ENCODE results near the gene LRP11. TPM values are rescaled to one million over a fixed set of nuclear protein-coding genes. Genes with fewer than 3 reads are reported as not detected.

The LRP11 gene
- total RNA-seq, 2 experiments from 2014 or later: 5.1 TPM

GRCh38 chr6:149777624-149778023, 86.5 kb downstream of the LRP11 start:
- H3K27me3 Mint-ChIP-seq: no peaks in the 10 kb centered on the region
- H3K4me1 Mint-ChIP-seq: no peaks in the 10 kb centered on the region
- H3K27ac Mint-ChIP-seq: no peak overlapping the region
- no peak overlapping the region for H3K4me3 Mint-ChIP-seq
- DNase-seq: no peak
- no peaks in the 10 kb centered on the region for H3K9me3 Mint-ChIP-seq (ENCODE audit: low read depth)
- ATAC-seq: no peak
- CTCF ChIA-PET: interaction anchor here (0.6 kb wide), 1 partner anchor 618 kb away, joined by 3 read pairs; no protein-coding TSS in a partner anchor
- H3K36me3 Mint-ChIP-seq (ENCODE audit: low read depth): peaks cover 17% of the 10 kb centered on the region
- POLR2A ChIA-PET: no interaction called here
- intact Hi-C loops (cut with DNase I, micrococcal nuclease): loop anchor here in 1 of 2 experiments (5.0 kb wide), 1 partner anchor 35 kb away; no protein-coding TSS in a partner anchor

GRCh38 chr6:149771925-149772324, 92.2 kb downstream of the LRP11 start:
- Mint-ChIP-seq H3K4me1 (peaks cover 4% of the 10 kb centered on the region), H3K27me3 (no peaks in the 10 kb centered on the region), H3K36me3 (ENCODE audit: low read depth) (peaks cover 26% of the 10 kb centered on the region), H3K9me3 (ENCODE audit: low read depth) (no peaks in the 10 kb centered on the region), H3K27ac (no peak overlapping the region), H3K4me3 (no peak overlapping the region)
- CTCF ChIA-PET: interaction anchor here (1.0 kb wide), 1 partner anchor 28 kb away, joined by 3 read pairs; no protein-coding TSS in a partner anchor
- DNase-seq (no peak), ATAC-seq (no peak)
- POLR2A ChIA-PET: no interaction called here
- intact Hi-C loops (cut with DNase I, micrococcal nuclease): no loop called here

GRCh38 chr6:149771185-149771584, 93.0 kb downstream of the LRP11 start:
- peaks cover under 1% of the 10 kb centered on the region for H3K9me3 Mint-ChIP-seq (ENCODE audit: low read depth)
- H3K36me3 Mint-ChIP-seq (ENCODE audit: low read depth): peaks cover 33% of the 10 kb centered on the region
- intact Hi-C loops (cut with DNase I, micrococcal nuclease): no loop called here
- H3K27me3 Mint-ChIP-seq: no peaks in the 10 kb centered on the region
- DNase-seq: no peak
- no peak for ATAC-seq
- H3K4me3 Mint-ChIP-seq: no peak overlapping the region
- H3K27ac Mint-ChIP-seq: no peak overlapping the region
- POLR2A ChIA-PET: no interaction called here
- CTCF ChIA-PET: no interaction called here
- peaks cover 4% of the 10 kb centered on the region for H3K4me1 Mint-ChIP-seq

- Mint-ChIP-seq H3K27me3 (no peaks in the 10 kb centered on the region), H3K4me1 (peaks cover 4% of the 10 kb centered on the region), H3K4me3 (no peak overlapping the region), H3K27ac (no peak overlapping the region), H3K36me3 (ENCODE audit: low read depth) (peaks cover 37% of the 10 kb centered on the region), H3K9me3 (ENCODE audit: low read depth) (peaks cover 5% of the 10 kb centered on the region)
- ATAC-seq (no peak), DNase-seq (no peak)
- intact Hi-C loops (cut with DNase I, micrococcal nuclease): no loop called here
- ChIA-PET POLR2A (no interaction called here), CTCF (interaction anchor here (0.6 kb wide), 1 partner anchor 1300 kb away, joined by 4 read pairs; no protein-coding TSS in a partner anchor)
Measured at GRCh38 chr6:149769676-149770075, 94.5 kb downstream of the LRP11 start.

Other genes with a start within 250 kb of the LRP11 start
- 10 to 100 TPM; 18.1 to 21.6 TPM for gene KATNA1, start 215.6 kb downstream of the LRP11 start, total RNA-seq
- gene LATS1, start 146.3 kb downstream of the LRP11 start, total RNA-seq: 10 to 100 TPM; 21.2 to 23.5 TPM
- 10 to 100 TPM; 80.5 to 89.4 TPM for gene NUP43, start 117.8 kb downstream of the LRP11 start, total RNA-seq
- 10 to 100 TPM; 90.1 to 91.3 TPM for gene PCMT1, start 114.6 kb downstream of the LRP11 start, total RNA-seq
- not detected for gene RAET1E, start 33.8 kb upstream of the LRP11 start, total RNA-seq
- not detected for gene RAET1G, start 58.8 kb upstream of the LRP11 start, total RNA-seq
- under 1 TPM; 0.32 to 0.43 TPM for gene ULBP2, start 77.7 kb upstream of the LRP11 start, total RNA-seq
- 1 to 10 TPM; 2.7 to 5.0 TPM for gene ULBP1, start 99.6 kb upstream of the LRP11 start, total RNA-seq
- gene RAET1L, start 161.2 kb upstream of the LRP11 start, total RNA-seq: not detected
- under 1 TPM; 0.46 to 0.77 TPM for gene ULBP3, start 204.8 kb upstream of the LRP11 start, total RNA-seq